CD4-positive, alpha-beta T cell treated with Interleukin-4 for 1 hour (primary cell): Measurements from ENCODE around the gene U2SURP.
"Not testable (repeated sequence)": the region's sequence is repeated elsewhere in the genome, so short reads cannot be mapped to it uniquely, and the experiment has no call there.

Source experiments
- DNase-seq, 2 donors: peaks; one replicate each; pipeline ENCODE4 v3.0.0-alpha.2; 2020 to 2022

Gene U2SURP

GRCh38 chr3:142977399-142977728 is 24.0 kb upstream of the U2SURP start:
- DNase-seq, result no peak

GRCh38 chr3:142981108-142981507 is 20.3 kb upstream of the U2SURP start:
- no peak for DNase-seq

- no peak for DNase-seq
Measured at GRCh38 chr3:142982038-142982773, 19.2 kb upstream of the U2SURP start.

GRCh38 chr3:142983318-142983717 is 18.1 kb upstream of the U2SURP start:
- DNase-seq, result no peak

GRCh38 chr3:142984255-142984654 is 17.1 kb upstream of the U2SURP start:
- no peak for DNase-seq

GRCh38 chr3:142987080-142987700 is 14.2 kb upstream of the U2SURP start:
- DNase-seq, result peak in 1 of 2 donors; percentile 59

GRCh38 chr3:142987707-142988106 is 13.7 kb upstream of the U2SURP start:
- DNase-seq, result no peak

GRCh38 chr3:142988221-142988620 is 13.1 kb upstream of the U2SURP start:
- DNase-seq, result not testable (repeated sequence)

GRCh38 chr3:142988826-142989225 is 12.5 kb upstream of the U2SURP start:
- DNase-seq, result not testable (repeated sequence)

GRCh38 chr3:142990721-142991120 is 10.6 kb upstream of the U2SURP start:
- no peak for DNase-seq

GRCh38 chr3:142992323-142992722 is 9.0 kb upstream of the U2SURP start:
- no peak for DNase-seq

- DNase-seq, result peak; percentile 64 to 70
Measured at GRCh38 chr3:142993958-142994442, 7.4 kb upstream of the U2SURP start.

- no peak for DNase-seq
Measured at GRCh38 chr3:142997330-142997729, 4.0 kb upstream of the U2SURP start.

- DNase-seq, result no peak
Measured at GRCh38 chr3:142998439-142998838, 2.9 kb upstream of the U2SURP start.

- no peak for DNase-seq
Measured at GRCh38 chr3:142999881-143000280, 1.5 kb upstream of the U2SURP start.

GRCh38 chr3:143000528-143000927 is 842 bp upstream of the U2SURP start:
- no peak for DNase-seq

GRCh38 chr3:143001034-143001368 is 369 bp upstream of the U2SURP start:
- no peak for DNase-seq

GRCh38 chr3:143002083-143002712 is 828 bp downstream of the U2SURP start:
- DNase-seq, result peak in 1 of 2 donors; percentile 38

GRCh38 chr3:143002727-143003126 is 1.4 kb downstream of the U2SURP start:
- no peak for DNase-seq

GRCh38 chr3:143004823-143005222 is 3.5 kb downstream of the U2SURP start:
- DNase-seq, result no peak

GRCh38 chr3:143010024-143010423 is 8.7 kb downstream of the U2SURP start:
- DNase-seq, result no peak

GRCh38 chr3:143011705-143012104 is 10.3 kb downstream of the U2SURP start:
- no peak for DNase-seq

GRCh38 chr3:143014921-143015320 is 13.6 kb downstream of the U2SURP start:
- DNase-seq, result no peak

- DNase-seq, result peak in 1 of 2 donors; percentile 59
Measured at GRCh38 chr3:143016321-143016972, 15.1 kb downstream of the U2SURP start.
